HG03342 (cell line): ENCODE data around the gene IL1RL2.

Experiments
- ATAC-seq: cut with Tn5 transposase; IDR thresholded peaks from one replicate; pipeline ENCODE4 v1.9.1; 2021; ENCODE audit warnings: mild to moderate bottlenecking, moderate library complexity; ENCODE audit not compliant: unreplicated experiment

The IL1RL2 gene

DNA sequence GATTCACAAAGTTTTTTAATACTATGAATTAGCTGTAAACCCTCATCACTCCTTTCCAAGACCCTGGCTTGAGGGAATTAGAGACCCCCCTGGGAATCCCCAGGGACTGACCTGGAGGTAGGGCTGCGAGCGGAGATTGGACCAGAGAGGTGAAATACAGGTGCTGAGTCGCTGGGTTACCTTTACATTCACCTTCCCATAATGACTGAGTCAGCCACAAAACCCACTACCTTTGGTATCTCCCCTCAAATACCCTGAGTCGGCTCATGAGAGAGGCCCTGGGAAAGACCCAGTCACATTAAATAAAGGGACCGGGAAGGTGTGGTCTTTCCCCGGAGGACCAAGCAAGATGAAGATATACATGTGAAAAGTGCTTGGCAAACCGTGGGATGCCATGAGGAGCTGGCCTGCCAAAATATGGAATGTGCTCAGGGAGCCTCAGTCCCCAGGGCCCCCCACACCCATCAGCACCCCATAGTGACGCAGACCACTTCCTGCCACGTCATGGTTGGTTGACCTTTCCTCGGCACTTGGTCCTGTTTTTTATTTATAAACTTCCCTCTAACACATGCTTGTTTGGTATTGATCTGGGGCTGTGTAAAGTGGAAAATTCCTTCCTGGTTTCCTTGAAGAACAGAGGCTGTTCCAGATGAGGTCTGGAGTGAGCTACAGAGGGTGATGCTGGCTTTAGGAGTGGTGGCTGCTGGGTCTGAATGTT, 51.4 kb downstream of the IL1RL2 start:
- no peak for ATAC-seq

DNA sequence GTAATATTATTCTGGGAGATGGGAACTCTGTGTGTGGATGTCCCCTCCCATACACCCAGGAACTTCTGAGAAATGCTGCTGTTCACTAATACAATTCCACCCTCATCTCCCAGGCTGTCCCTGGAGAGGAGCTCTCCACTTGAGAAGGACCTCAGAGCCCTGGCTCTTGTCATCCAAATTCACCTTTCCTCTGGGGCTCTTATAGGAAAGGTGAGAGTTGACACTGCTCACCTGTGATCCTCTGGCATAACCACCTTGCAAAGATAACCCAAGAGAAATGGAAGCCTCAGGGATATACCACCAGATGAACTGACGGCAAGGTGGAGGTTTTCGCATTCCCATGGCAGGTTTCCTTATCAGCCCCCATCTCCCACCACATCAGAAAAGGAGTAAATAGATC, 52.0 kb downstream of the IL1RL2 start:
- no peak for ATAC-seq

DNA sequence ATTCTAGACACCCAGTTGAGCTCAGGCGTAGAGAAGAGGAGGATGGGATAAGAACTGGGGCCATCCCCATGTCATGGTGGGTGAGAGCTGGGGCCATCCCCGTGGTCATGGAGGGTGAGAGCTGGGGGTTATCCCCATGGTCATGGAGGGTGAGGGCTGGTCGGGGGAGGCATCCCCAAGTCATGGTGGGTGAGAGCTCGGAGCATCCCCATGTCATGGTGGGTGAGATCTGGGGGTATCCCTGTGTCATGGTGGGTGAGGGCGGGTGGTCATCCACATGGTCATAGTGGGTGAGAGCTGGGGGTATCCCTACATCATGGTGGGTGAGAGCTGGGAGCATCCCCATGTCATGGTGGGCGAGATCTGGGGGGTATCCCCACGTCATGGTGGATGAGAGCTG, 52.5 kb downstream of the IL1RL2 start:
- ATAC-seq, result no peak

DNA sequence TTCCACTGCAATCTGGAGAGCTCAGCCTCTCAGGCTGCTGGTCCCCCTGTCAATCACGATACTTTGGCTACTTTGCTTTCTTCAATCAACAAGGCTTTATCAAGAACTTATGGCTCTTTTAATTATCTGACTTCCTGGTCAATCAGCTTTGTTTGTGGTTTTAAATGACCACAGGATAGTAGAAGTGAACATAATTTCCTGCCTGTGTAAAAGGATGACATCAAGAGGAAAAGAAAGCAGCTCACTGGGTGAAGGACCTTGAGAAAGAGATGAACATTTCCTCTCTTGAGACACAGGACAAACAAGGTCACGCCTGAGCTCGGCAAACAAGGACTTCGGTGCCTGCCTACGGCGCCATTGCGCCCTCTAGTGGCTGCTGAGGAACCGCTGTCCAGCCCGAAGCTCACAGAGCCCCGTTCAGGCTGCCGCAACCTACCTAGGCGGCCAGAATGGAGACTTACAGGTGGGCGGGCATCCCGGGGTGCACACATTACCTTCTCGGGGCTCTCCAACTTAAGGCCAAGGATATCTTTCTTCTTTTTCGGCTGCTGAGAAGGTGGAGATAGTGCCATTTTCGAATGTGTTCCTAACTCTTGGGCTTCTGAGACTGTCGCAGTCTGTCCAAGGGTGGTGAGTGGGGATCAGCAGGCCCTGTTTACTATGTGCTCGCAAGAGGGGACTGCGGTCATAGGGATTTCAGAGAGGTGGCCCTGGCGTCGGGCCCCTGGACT, 54.0 kb downstream of the IL1RL2 start:
- ATAC-seq, result peak; percentile 83

DNA sequence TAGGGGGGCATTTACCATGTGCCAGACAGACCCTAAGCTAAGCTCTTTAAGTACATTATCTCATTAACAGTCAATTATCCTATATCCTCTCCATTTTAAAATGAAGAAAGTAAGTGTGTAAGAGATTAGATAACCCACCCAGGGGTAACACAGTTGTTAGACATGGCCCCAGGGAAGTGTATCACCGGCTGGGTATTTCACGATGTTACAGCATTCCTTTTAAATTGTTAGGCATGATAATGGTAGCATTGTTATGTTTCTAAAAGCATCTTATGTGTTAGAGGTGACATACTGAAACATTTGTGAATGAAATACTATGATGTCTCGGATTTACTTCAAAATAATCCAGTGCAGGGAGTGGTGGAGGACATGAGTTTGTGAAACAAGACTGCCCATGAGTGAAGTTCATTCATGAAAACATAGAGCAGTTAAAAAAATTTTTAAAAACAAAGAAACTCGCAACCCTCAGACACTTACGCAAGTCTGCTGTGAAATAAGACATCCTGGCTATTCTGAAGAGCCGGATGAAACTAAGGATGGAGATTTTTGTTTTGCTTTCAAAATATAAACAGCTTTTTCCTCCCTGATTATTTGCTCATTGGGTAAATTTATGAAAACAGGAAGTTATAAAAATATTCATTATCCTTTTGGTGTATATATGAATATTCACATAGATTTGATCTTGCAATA, 54.9 kb downstream of the IL1RL2 start:
- ATAC-seq, result no peak

DNA sequence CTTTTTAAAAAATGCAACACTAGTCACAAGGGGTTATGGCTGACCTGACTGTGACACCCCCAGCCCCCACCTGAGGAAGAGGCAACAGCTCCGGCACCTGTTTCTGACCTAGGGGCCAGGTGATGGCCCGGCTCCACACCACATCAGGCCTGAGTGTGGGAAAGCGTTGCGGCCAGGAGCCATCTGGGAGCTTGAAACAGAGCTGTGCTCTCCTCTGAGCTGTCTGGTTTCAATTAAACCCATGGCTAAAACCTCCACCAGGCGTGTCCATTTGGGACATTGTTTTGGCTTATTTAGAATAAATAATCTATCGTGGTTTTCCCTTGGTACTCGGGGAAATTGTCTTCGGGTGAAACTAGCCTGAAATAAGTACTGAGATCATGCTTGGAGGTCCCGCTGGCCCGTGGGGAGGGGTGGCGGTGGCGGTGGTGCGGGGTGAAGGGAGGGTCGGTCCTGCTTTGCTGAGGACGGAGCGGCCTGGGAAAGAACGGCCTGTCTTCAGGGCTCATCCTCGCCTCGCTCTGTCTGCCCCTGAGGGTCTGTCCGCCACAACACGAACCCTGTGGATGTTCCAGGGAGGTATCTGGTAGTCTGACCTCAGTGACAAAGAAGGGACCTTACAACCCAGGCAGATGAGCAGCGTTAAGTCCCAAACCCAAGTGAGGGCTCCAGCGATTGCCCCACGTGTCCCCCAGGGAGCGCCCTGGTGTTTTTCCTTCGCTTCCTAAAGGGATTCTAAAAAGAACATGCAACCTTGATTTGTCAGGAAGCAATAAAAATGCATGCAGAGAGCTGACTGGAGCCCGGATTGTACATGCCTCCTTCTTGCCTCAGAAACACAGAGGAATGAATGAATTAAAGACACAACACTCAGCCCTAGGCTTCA, 58.7 kb downstream of the IL1RL2 start:
- ATAC-seq, result no peak

DNA sequence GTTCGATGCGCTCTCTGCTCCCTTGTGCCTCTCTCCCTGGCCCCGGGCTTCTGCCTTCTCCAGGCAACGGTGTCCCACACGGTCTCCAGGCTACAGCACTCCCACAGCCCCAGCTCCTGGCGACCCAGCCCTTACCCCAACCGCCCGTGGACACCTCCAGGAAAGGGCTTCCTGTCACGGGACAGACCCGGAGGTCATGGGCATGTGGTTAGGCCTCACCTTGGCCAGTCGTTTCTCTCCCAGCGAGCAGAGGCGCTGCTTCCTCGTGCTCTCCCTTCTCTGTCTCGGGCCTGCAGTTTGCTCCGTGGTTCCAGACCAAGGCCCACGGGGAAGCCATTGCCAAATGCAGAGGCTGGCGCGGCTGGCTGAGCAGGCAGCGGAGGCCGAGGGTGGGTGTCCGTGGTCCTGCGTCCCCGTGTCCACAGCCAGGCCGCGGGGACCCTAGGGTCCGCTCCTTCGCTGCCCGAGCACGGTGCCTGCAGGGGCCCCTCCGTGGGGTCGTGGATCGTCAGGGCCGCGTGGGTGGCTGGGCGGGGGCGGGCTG, 63.5 kb downstream of the IL1RL2 start:
- no peak for ATAC-seq

DNA sequence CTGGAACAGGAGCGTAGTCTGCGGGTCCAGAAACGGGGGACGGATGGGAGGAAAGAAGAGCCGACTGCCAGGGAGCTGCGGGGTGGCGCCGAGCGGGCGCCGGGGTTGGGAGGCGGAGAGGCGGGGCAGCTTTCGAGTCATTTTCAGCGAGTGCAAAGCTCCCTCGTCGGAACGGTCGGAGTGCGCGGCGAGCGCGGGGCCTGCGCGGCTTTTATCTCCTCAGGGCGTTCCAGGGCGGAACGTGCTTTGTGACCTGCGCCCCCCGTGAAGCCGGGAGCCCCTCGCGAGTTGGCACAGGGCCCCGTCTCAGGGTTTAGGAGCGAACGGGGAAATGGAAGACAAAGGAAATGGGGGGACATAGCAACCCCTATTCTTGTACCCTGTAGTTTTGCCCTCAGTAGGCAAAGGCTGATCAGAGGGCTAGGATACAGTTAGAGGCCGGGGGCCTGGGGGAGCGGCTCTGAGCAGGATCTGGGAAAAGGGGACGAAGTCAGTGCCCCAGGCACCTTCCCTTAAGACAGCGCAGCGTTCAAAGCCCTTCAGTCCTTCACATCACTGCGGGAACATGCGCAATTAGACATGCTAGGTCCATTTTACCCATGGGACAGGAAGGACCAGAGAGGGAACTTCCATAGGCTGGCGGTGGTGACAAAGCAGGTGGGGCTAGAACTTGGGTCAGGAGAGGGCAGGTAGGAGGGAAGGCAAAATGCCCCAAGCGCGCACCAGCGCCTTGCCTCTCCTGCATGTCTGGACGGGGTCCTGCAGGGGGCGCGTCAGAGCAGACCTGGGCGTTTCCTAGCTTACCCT, 64.4 kb downstream of the IL1RL2 start:
- no peak for ATAC-seq

DNA sequence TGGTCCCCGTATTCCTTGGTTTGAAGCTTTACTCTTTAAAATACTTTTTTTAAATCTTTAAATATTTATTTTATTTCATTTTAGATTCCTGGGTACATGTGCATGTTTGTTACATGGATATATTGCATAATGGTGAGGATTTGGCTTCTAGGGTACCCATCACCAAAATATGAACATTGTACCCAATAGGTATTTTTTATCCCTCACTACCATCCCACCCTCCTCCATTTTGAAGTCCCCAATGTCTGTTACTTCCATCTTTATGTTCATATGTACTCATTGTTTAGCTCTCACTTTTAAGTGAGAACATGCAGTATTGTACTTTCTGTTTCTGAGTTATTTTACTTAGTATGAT, 65.0 kb downstream of the IL1RL2 start:
- ATAC-seq, result no peak

DNA sequence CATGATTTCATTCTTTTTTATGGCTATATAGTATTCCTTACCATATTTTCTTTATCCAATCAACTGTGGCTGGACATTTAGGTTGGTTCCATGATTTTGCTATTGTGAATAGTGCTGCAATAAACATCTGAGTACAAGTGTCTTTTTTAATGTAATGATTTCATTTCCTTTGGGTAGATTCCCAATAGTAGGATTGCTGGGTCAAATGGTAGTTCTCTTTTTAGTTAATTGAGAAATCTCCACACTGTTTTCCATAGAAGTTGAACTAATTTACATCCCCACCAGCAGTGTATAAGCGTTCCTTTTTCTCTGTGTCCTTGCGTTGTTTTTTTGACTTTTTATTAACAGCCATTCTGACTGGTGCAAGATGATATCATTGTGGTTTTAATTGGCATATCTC, 65.4 kb downstream of the IL1RL2 start:
- no peak for ATAC-seq

DNA sequence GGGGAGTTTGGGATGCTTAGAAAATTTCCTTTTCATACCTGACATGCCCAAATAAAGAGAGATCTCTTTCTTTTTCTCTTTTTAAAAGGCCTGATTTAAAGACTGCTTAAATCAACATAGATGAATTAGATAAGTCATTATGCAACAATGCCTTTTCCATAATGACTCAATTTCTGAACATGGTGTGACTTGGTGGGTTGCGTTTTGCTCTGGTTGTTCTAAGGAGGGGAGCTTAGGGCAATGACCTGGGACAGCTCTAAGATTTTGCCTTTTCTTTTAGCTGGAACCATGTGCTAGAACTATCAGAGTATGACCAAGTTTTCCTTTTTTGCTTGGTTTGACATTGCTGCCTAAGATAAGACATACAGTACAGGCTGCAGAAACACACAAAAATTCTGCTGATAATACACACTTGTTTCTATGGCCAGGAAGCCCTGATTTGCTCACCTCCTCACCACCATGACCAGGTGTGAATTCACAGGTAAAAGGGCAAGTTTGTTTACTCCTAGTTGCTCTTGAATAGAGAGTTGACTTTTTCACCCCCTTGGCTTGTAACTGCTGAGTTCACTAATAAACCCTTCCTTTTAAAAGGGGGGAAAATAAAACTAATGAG, 66.4 kb downstream of the IL1RL2 start:
- ATAC-seq, result no peak

DNA sequence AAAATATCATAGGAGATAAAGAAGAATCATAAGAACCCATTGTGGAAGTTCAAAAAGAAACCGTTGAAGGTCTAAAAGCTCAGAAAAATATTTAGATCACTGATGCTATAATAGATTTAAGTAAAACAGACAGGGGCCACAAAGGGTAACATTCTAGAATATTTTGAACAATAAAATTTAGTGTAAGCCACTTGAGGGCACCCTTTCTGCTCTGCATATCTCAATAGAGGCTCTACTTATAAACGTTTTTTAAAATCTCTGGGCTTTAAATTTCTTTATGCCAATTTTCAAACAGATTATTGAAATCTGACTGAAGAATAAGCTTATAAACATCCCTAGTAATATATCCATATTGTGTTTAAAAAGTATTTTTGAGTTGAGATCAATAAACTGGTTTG, 66.9 kb downstream of the IL1RL2 start:
- no peak for ATAC-seq

DNA sequence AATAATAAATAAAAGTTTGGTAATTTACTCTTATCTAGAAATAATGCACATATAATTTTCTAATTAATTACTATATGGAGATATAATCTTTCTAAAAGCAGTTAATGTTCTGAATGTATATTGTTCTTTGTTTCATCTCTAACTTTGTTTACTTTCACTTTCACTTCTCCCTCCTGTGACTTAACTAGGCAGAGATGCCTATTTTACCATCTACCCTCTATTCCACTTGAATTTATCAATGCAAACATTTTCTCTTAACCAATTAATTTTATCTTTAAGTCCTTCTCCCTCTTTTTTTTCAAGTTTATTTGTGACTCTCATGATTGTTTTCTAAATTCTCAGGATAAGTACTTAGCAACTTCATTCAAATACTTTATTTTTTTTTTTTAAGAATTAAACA, 69.5 kb downstream of the IL1RL2 start:
- ATAC-seq, result no peak

DNA sequence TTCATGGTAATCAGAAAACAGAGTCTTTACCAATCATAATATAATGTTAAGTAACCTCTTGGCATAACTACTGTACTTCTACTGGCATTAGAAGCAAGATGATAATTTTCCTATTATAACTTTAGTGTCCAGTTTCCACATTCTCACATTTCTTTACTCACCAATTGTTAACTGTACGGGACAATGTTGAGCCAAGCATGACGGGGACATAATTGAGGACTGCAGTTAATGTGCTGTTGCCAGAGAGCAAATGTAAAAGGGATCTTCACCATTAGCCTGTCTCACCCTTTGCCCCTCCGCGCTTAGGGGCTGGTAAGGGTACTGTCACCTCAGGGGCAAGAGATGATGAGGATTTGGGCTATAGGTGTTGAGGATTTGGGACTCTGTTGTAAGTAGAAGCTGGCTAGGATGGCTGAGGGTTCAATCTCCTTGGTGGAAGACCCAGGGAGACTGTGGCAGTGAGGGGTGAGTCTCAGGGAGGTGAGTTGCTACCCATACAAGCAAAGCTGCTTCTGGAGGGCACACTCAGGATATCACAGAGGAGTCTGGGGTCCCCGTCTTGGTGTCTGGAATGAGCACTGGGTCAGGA, 70.1 kb downstream of the IL1RL2 start:
- no peak for ATAC-seq

DNA sequence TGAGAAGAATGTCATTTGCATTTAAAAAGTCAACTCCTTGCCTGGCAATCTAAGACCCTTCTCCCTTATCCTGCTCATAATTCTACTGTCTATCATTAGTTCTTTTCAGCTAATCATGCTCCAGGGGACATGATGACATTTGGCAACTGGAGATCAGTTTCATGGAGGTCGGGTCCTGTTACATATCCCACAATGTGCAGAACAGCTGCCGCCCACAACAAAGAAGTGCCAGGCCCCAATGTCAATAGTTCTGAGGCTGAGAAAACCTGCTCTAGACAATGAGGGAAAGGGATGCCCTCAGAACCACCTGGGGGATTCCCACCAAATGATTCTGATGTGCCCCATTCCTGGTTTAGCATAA, 71.2 kb downstream of the IL1RL2 start:
- ATAC-seq, result no peak

DNA sequence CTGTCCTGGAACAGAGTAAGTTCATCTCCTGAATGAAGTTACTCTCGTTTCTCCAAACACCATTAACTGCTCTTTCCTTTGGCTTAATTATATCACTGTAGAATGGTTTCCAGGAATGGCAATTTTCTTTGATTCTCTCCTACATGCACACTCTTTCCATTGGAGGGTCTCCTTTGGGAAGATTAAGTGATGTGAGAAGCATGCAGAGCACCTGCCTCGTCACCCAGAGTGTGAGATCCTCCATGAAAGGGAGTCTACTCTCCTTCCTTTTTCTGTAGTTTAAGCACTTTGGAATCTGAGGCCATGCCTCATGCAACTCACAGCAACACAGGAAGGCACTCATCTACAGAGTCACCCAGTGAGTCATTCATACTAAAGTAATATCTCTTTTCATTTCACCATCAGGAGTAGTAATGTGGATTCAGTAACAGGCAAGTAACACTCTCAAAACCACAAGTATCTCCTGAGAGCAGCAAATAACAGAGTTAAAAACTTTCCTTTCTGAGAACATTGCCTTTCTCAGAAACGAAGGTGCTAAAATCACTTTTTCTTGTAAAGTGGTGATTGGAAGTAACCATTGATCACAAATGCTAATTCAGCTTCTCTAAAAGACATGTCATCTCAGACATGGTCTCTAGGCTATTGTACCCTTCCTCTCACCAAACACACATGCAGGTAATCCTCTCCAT, 71.7 kb downstream of the IL1RL2 start:
- ATAC-seq, result no peak

DNA sequence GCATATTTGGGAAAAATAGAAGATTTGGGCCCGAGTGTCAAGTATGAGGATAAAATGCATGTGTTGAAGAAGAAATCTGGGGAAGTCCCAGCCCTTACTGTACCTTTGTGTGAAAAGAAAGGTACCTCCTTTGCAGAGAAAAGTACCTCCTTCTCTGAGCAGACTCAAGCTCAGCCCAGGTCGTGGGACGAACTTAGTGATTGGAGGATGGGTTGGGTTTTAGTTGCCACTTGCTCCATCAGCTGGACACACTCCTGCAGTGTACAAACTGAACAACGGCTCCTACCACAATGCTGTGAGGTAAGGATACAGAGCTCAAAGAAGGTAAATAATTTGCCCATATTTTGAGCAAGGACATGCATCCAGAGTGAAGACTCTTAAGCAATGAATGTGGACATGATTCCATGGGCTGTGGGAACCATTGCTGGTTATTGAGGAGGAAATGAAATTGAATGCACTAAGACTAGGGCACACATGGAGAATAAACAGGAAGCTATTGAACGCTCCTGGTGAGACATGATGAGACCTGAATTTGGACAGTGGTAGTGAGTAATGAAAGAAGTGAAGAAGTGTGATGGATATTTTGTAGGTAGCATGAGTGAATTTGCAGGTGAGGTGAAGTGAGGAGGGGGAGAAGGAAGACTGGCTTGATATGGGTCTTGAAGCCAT, 74.8 kb downstream of the IL1RL2 start:
- ATAC-seq, result no peak
